ENCODE measurements around the gene KIDINS220. TPM values are rescaled to one million over a fixed set of nuclear protein-coding genes. Genes with fewer than 3 reads are reported as not detected.

KIDINS220 gene
- total RNA-seq, 1 donor from 2014 or later, result 47.8 TPM

GRCh38 chr2:8754106-8754776 is 83.2 kb downstream of the KIDINS220 start:
- no peak overlapping the region for H3K4me2 ChIP-seq (ENCODE audit: low read length)
- H3K4me3 ChIP-seq (ENCODE audit: insufficient read depth, low read depth, low read length), result no peak overlapping the region
- H3K9me3 ChIP-seq (ENCODE audit: insufficient read depth, low read depth, low read length), result peaks cover 3% of the 10 kb centered on the region
- no peak overlapping the region for H3K27ac ChIP-seq (ENCODE audit: low read depth, low read length)
- no peak overlapping the region for H2AFZ ChIP-seq (ENCODE audit: low read depth, low read length)
- Mint-ChIP-seq H3K9me3 (ENCODE audit: unreplicated experiment) (peaks cover 12% of the 10 kb centered on the region), H3K27me3 (ENCODE audit: low read depth, unreplicated experiment) (no peaks in the 10 kb centered on the region), H3K36me3 (ENCODE audit: low read depth, unreplicated experiment) (peaks cover 25% of the 10 kb centered on the region), H3K4me1 (ENCODE audit: low read depth, unreplicated experiment) (no peaks in the 10 kb centered on the region), H3K4me3 (ENCODE audit: unreplicated experiment) (no peak overlapping the region), H3K27ac (ENCODE audit: unreplicated experiment) (no peak overlapping the region)
- no peaks in the 10 kb centered on the region for H3K27me3 ChIP-seq (ENCODE audit: insufficient read depth, low read length)
- FAIRE-seq, result no peak
- no peaks in the 10 kb centered on the region for H4K20me1 ChIP-seq (ENCODE audit: insufficient read depth, low read length)
- H3K79me2 ChIP-seq (ENCODE audit: insufficient read depth, low read length), result peaks cover 4% of the 10 kb centered on the region
- peak; percentile 65 for DNase-seq (ENCODE audit: low read depth)
- H3K4me1 ChIP-seq (ENCODE audit: insufficient read depth, low read length), result peaks cover 4% of the 10 kb centered on the region
- no peak overlapping the region for H3K9ac ChIP-seq (ENCODE audit: low read length)
- peaks cover 7% of the 10 kb centered on the region for H3K36me3 ChIP-seq (ENCODE audit: insufficient read depth, low read length)
- TF ChIP-seq EZH2 (IDR thresholded peaks at IDR 0.05; ENCODE audit: insufficient read depth, low read length), result no peak
- no peak for TF ChIP-seq CTCF (IDR thresholded peaks at IDR 0.05; ENCODE audit: insufficient read depth, low read depth, low read length)

- DNase-seq (ENCODE audit: low read depth) (no peak), FAIRE-seq (no peak)
- peaks cover 7% of the 10 kb centered on the region for H3K36me3 ChIP-seq (ENCODE audit: insufficient read depth, low read length)
- no peaks in the 10 kb centered on the region for H3K9me3 ChIP-seq (ENCODE audit: insufficient read depth, low read depth, low read length)
- no peak overlapping the region for H2AFZ ChIP-seq (ENCODE audit: low read depth, low read length)
- H3K79me2 ChIP-seq (ENCODE audit: insufficient read depth, low read length), result peaks cover 4% of the 10 kb centered on the region
- H3K27me3 Mint-ChIP-seq (ENCODE audit: low read depth, unreplicated experiment), result no peaks in the 10 kb centered on the region
- H3K9me3 Mint-ChIP-seq (ENCODE audit: unreplicated experiment), result peaks cover 9% of the 10 kb centered on the region
- H4K20me1 ChIP-seq (ENCODE audit: insufficient read depth, low read length), result no peaks in the 10 kb centered on the region
- H3K4me2 ChIP-seq (ENCODE audit: low read length), result no peak overlapping the region
- no peak overlapping the region for H3K4me3 Mint-ChIP-seq (ENCODE audit: unreplicated experiment)
- H3K4me1 ChIP-seq (ENCODE audit: insufficient read depth, low read length), result peaks cover 4% of the 10 kb centered on the region
- no peak for TF ChIP-seq EZH2 (IDR thresholded peaks at IDR 0.05; ENCODE audit: insufficient read depth, low read length)
- no peak for TF ChIP-seq CTCF (IDR thresholded peaks at IDR 0.05; ENCODE audit: insufficient read depth, low read depth, low read length)
- H3K9ac ChIP-seq (ENCODE audit: low read length), result no peak overlapping the region
- no peaks in the 10 kb centered on the region for H3K27me3 ChIP-seq (ENCODE audit: insufficient read depth, low read length)
- H3K4me3 ChIP-seq (ENCODE audit: insufficient read depth, low read depth, low read length), result no peak overlapping the region
- no peak overlapping the region for H3K27ac ChIP-seq (ENCODE audit: low read depth, low read length)
- peaks cover 25% of the 10 kb centered on the region for H3K36me3 Mint-ChIP-seq (ENCODE audit: low read depth, unreplicated experiment)
- no peak overlapping the region for H3K27ac Mint-ChIP-seq (ENCODE audit: unreplicated experiment)
- H3K4me1 Mint-ChIP-seq (ENCODE audit: low read depth, unreplicated experiment), result no peaks in the 10 kb centered on the region
These were observed 83.8 kb downstream of the KIDINS220 start for GRCh38 chr2:8753609-8754008.

- Mint-ChIP-seq H3K4me3 (ENCODE audit: unreplicated experiment) (no peak overlapping the region), H3K27ac (ENCODE audit: unreplicated experiment) (no peak overlapping the region), H3K9me3 (ENCODE audit: unreplicated experiment) (peaks cover 3% of the 10 kb centered on the region), H3K27me3 (ENCODE audit: low read depth, unreplicated experiment) (no peaks in the 10 kb centered on the region), H3K36me3 (ENCODE audit: low read depth, unreplicated experiment) (peaks cover 16% of the 10 kb centered on the region), H3K4me1 (ENCODE audit: low read depth, unreplicated experiment) (no peaks in the 10 kb centered on the region)
- no peak overlapping the region for H3K4me3 ChIP-seq (ENCODE audit: insufficient read depth, low read depth, low read length)
- no peaks in the 10 kb centered on the region for H3K27me3 ChIP-seq (ENCODE audit: insufficient read depth, low read length)
- H3K9me3 ChIP-seq (ENCODE audit: insufficient read depth, low read depth, low read length), result no peaks in the 10 kb centered on the region
- H3K9ac ChIP-seq (ENCODE audit: low read length), result no peak overlapping the region
- peaks cover 4% of the 10 kb centered on the region for H3K4me1 ChIP-seq (ENCODE audit: insufficient read depth, low read length)
- TF ChIP-seq CTCF (IDR thresholded peaks at IDR 0.05; ENCODE audit: insufficient read depth, low read depth, low read length), result no peak
- TF ChIP-seq EZH2 (IDR thresholded peaks at IDR 0.05; ENCODE audit: insufficient read depth, low read length), result no peak
- H3K36me3 ChIP-seq (ENCODE audit: insufficient read depth, low read length), result peaks cover 4% of the 10 kb centered on the region
- DNase-seq (ENCODE audit: low read depth) (no peak), FAIRE-seq (no peak)
- H3K27ac ChIP-seq (ENCODE audit: low read depth, low read length), result no peak overlapping the region
- peaks cover 4% of the 10 kb centered on the region for H3K79me2 ChIP-seq (ENCODE audit: insufficient read depth, low read length)
- H2AFZ ChIP-seq (ENCODE audit: low read depth, low read length), result no peak overlapping the region
- H3K4me2 ChIP-seq (ENCODE audit: low read length), result no peak overlapping the region
- H4K20me1 ChIP-seq (ENCODE audit: insufficient read depth, low read length), result no peaks in the 10 kb centered on the region
These were observed 85.0 kb downstream of the KIDINS220 start for GRCh38 chr2:8752385-8752784.
